Suprapubic skin (tissue), 4 donors: ENCODE results near the gene CDO1.

Experiments used
- CTCF ChIP-seq, 2 donors: fragments of 200-600 bp in 1 of 2; fragments of 450-650 bp in 1 of 2; sonication (generic) in 1 of 2; IDR thresholded peaks; one replicate each; pipeline ENCODE4 v1.5.1; 2016 to 2019; ENCODE audit warnings: antibody characterized with exemption in 2 of 2, mild to moderate bottlenecking in 1 of 2, moderate library complexity in 1 of 2
- EP300 ChIP-seq: sonication (generic); formaldehyde crosslinking; IDR thresholded peaks from one replicate; pipeline ENCODE4 v1.6.1; 2017; ENCODE audit warnings: antibody characterized with exemption
- POLR2A ChIP-seq, 2 donors: fragments of 450-650 bp; IDR thresholded peaks; one replicate each; pipeline ENCODE4 v1.6.1; 2017; ENCODE audit warnings: antibody characterized with exemption in 2 of 2, mild to moderate bottlenecking in 2 of 2, moderate library complexity in 2 of 2
- POLR2AphosphoS5 ChIP-seq, 3 donors: sonication (generic); formaldehyde crosslinking; IDR thresholded peaks; one replicate each; pipeline ENCODE4 v1.6.1; 2017; ENCODE audit warnings: antibody characterized with exemption in 3 of 3

DNA sequence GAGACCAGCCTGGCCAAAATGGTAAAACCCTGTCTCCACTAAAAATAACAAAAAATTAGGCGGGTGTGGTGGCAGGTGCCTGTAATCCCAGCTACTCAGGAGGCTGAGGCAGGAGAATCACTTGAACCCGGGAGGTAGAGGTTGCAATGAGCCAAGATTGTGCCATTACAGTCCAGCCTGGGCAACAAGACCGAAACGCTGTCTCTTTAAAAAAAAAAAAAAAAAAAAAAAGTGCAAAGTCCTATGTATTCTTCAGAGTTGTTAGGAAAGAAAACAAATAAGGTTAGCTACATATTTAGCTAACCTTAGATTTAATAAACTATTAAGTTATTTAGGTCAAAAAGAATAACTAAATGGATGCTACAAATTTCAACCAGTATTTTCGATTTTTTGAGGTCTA is 13.5 kb upstream of the CDO1 start:
- TF ChIP-seq CTCF (IDR thresholded peaks at IDR 0.05) (no peak), POLR2A (IDR thresholded peaks at IDR 0.05) (no peak), POLR2AphosphoS5 (IDR thresholded peaks at IDR 0.05) (no peak), EP300 (no peak)
